B cell (primary cell): ENCODE measurements around the gene ERO1B. TPM values are rescaled to one million over a fixed set of nuclear protein-coding genes. Genes with fewer than 3 reads are reported as not detected.

Source experiments
- ATAC-seq: fragments of 200-7000 bp; cut with Tn5 transposase; one replicate; pipeline ENCODE4 v1.10.0; 2021; ENCODE audit warnings: low read depth, mild to moderate bottlenecking, moderate number of reproducible peaks, moderate library complexity
- CTCF ChIA-PET: fragments of 350-600 bp; sonication (Branson Sonifier 250); formaldehyde crosslinking; loops from one replicate; lab custom pipeline; 2021; ENCODE audit warnings: antibody characterized with exemption, inconsistent platforms; lab: Charles Lee
- POLR2A ChIA-PET: fragments of 350-600 bp; sonication (Branson Sonifier 250); formaldehyde crosslinking; loops from one replicate; lab custom pipeline; 2021; ENCODE audit warnings: antibody characterized with exemption; lab: Charles Lee
- DNase-seq: peaks from one replicate; pipeline ENCODE4 v3.0.0; 2013
- H2AFZ ChIP-seq: 2 replicates; pipeline ENCODE4 v1.6.1; 2012; ENCODE audit warnings: mild to moderate bottlenecking, low read depth, low read length; ENCODE audit not compliant: insufficient read depth, poor library complexity, severe bottlenecking
- H3K27ac ChIP-seq, 2 donors: 1 replicate in 1 of 2; 2 replicates in 1 of 2; pipeline ENCODE4 v1.5.1; 2012 to 2013; ENCODE audit warnings: low read length in 2 of 2, mild to moderate bottlenecking in 2 of 2, moderate library complexity in 1 of 2
- H3K27me3 ChIP-seq, 4 experiments: fragments of 200-600 bp in 1 of 4; sonication (generic) in 1 of 4; replicated peaks in 1 of 4; 1 replicate in 2 of 4; 2 replicates in 2 of 4; pipeline versions ENCODE4 v1.6.1 to v1.7.0; 2013 to 2016; ENCODE audit warnings: low read length in 3 of 4, mild to moderate bottlenecking in 2 of 4, mixed read lengths in 1 of 4, moderate library complexity in 1 of 4; ENCODE audit not compliant: insufficient read depth in 4 of 4, control insufficient read depth in 3 of 4; ENCODE audit errors: control extremely low read depth in 1 of 4
- H3K36me3 ChIP-seq, 2 experiments: replicated peaks in 1 of 2; 1 replicate in 1 of 2; 2 replicates in 1 of 2; pipeline versions ENCODE4 v1.6.1 to v1.7.1; 2013; ENCODE audit warnings: low read length in 1 of 2; ENCODE audit not compliant: insufficient read depth in 2 of 2, control insufficient read depth in 1 of 2; ENCODE audit errors: control extremely low read depth in 1 of 2, extremely low read depth in 1 of 2
- H3K4me1 ChIP-seq, 2 donors: fragments of 200-600 bp in 1 of 2; sonication (generic) in 1 of 2; 1 replicate in 1 of 2; 2 replicates in 1 of 2; pipeline versions ENCODE4 v1.5.1 to v1.6.1; 2013 to 2017; ENCODE audit warnings: low read length in 2 of 2; ENCODE audit not compliant: control insufficient read depth in 2 of 2, insufficient read depth in 2 of 2
- H3K4me2 ChIP-seq: replicated peaks from 2 replicates; pipeline ENCODE3; 2012; ENCODE audit warnings: mild to moderate bottlenecking, low read depth, low read length; ENCODE audit not compliant: poor library complexity, severe bottlenecking
- H3K4me3 ChIP-seq, 5 experiments: fragments of 200-600 bp in 1 of 5; sonication (generic) in 1 of 5; 1 replicate in 3 of 5; 2 replicates in 2 of 5; pipeline versions ENCODE4 v1.5.1 to v1.7.0; 2011 to 2016; ENCODE audit warnings: low read length in 4 of 5, mild to moderate bottlenecking in 4 of 5, low read depth in 2 of 5, control low read depth in 1 of 5, moderate library complexity in 1 of 5; ENCODE audit not compliant: insufficient read depth in 1 of 5; ENCODE audit errors: control extremely low read depth in 1 of 5, extremely low read depth in 1 of 5
- H3K79me2 ChIP-seq: fragments of 200-600 bp; sonication (generic); one replicate; pipeline ENCODE4 v1.6.0; 2016; ENCODE audit warnings: low read length; ENCODE audit not compliant: control insufficient read depth, insufficient read depth
- H3K9ac ChIP-seq: fragments of 200-600 bp; sonication (generic); 2 replicates; pipeline ENCODE4 v1.6.1; 2017; ENCODE audit warnings: mild to moderate bottlenecking, low read length, moderate library complexity
- H3K9me3 ChIP-seq, 3 donors: one replicate each; pipeline versions ENCODE4 v1.6.1 to v1.7.1; 2013; ENCODE audit warnings: low read length in 2 of 3; ENCODE audit not compliant: control insufficient read depth in 2 of 3, insufficient read depth in 1 of 3; ENCODE audit errors: control extremely low read depth in 1 of 3
- H4K20me1 ChIP-seq: 2 replicates; pipeline ENCODE4 v1.6.0; 2012; ENCODE audit warnings: mild to moderate bottlenecking, low read length; ENCODE audit not compliant: insufficient read depth, control insufficient read depth, poor library complexity, severe bottlenecking
- H3K27ac Mint-ChIP-seq: one replicate; pipeline ENCODE4 v1.8.0; 2021; ENCODE audit warnings: mixed read lengths
- H3K27me3 Mint-ChIP-seq: one replicate; pipeline ENCODE4 v1.8.0; 2021; ENCODE audit warnings: mixed read lengths
- H3K4me1 Mint-ChIP-seq: one replicate; pipeline ENCODE4 v1.8.0; 2021; ENCODE audit warnings: mixed read lengths
- H3K4me3 Mint-ChIP-seq: one replicate; pipeline ENCODE4 v1.8.0; 2021; ENCODE audit warnings: mixed read lengths
- H3K9me3 Mint-ChIP-seq: one replicate; pipeline ENCODE4 v1.8.0; 2022; ENCODE audit warnings: mixed read lengths; ENCODE audit not compliant: insufficient read depth
- EZH2 ChIP-seq: IDR thresholded peaks from 2 replicates; pipeline ENCODE4 v1.6.1; 2012; ENCODE audit warnings: borderline replicate concordance, low read depth, mild to moderate bottlenecking, moderate library complexity, low read length; ENCODE audit not compliant: insufficient read depth, poor library complexity, severe bottlenecking
- WGBS: methylation state at CpG from one replicate; pipeline ENCODE4 v1.1.5; 2013; ENCODE audit warnings: missing lambda C conversion rate; ENCODE audit not compliant: insufficient coverage; 5-methylcytosine and 5-hydroxymethylcytosine counted together
- intact Hi-C: fragments of 100-400 bp; cut with micrococcal nuclease; formaldehyde crosslinking; loops from one replicate; pipeline ENCODE4 v1.10.0; 2022
- polyA plus RNA-seq: library from polyadenylated mRNA; depleted of rRNA; stranded (reverse); fragments of >200 nt; gene quantifications from 2 replicates; pipeline ENCODE4 v1.2.3, GENCODE V29; 2012
- total RNA-seq, 2 donors: library from RNA; stranded (reverse); fragments of 120-200 nt in 1 of 2; gene quantifications; 1 replicate in 1 of 2; 2 replicates in 1 of 2; pipeline versions ENCODE4 v1.2.3 to v1.2.4, GENCODE V29; 2013 to 2022
- TF ChIP-seq, protein P1 (sequence below): fragments of 200-600 bp; IDR thresholded peaks from one replicate; pipeline ENCODE4 v1.8.0; 2022; ENCODE audit warnings: antibody characterized with exemption, mild to moderate bottlenecking

Gene ERO1B
- total and polyA plus RNA-seq, 2 donors (not counting 1 experiment from before 2014, with no cell fraction given): 5.1 to 25.6 TPM

DNA sequence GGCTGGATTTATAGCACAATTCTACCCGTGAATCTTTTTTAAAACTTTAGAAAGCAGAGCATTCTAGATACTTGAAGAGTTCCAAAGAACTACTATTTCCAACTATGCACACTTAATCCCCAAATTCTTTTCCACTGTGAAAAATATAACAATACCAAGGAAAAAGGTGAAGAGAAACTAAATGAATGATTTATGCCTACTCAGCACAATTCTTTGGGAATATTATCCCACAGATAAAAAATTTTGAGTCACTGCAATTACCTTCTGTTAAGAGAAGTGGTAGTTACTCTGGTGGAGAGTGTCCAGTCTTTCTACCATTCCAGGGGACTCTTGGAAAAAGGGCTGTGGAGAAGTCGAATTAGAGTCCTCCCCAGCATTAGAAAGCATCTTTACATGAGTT lies 39.2 kb downstream of the ERO1B start:
- Histone ChIP-seq H3K4me1 (no peaks in the 10 kb centered on the region), H3K4me3 (no peak overlapping the region), H4K20me1 (no peaks in the 10 kb centered on the region), H3K4me2 (no peak overlapping the region), H3K9me3 (no peaks in the 10 kb centered on the region), H2AFZ (no peak overlapping the region), H3K27ac (no peak overlapping the region), H3K36me3 (peaks cover 6 to 16% of the 10 kb centered on the region in 2 experiments), H3K9ac (no peak overlapping the region), H3K27me3 (no peaks in the 10 kb centered on the region), H3K79me2 (no peaks in the 10 kb centered on the region)
- DNase-seq: no peak
- H3K4me1 Mint-ChIP-seq: no peaks in the 10 kb centered on the region
- H3K27me3 Mint-ChIP-seq: no peaks in the 10 kb centered on the region
- ATAC-seq: no peak
- no peak overlapping the region for H3K27ac Mint-ChIP-seq
- ChIA-PET CTCF (no interaction called here), POLR2A (no interaction called here)
- no peak for TF ChIP-seq EZH2
- TF ChIP-seq, protein P1, sequence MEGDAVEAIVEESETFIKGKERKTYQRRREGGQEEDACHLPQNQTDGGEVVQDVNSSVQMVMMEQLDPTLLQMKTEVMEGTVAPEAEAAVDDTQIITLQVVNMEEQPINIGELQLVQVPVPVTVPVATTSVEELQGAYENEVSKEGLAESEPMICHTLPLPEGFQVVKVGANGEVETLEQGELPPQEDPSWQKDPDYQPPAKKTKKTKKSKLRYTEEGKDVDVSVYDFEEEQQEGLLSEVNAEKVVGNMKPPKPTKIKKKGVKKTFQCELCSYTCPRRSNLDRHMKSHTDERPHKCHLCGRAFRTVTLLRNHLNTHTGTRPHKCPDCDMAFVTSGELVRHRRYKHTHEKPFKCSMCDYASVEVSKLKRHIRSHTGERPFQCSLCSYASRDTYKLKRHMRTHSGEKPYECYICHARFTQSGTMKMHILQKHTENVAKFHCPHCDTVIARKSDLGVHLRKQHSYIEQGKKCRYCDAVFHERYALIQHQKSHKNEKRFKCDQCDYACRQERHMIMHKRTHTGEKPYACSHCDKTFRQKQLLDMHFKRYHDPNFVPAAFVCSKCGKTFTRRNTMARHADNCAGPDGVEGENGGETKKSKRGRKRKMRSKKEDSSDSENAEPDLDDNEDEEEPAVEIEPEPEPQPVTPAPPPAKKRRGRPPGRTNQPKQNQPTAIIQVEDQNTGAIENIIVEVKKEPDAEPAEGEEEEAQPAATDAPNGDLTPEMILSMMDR: no peak
- no peak overlapping the region for H3K4me3 Mint-ChIP-seq
- no CpG with 5 or more reads among the region's 2 CpGs for WGBS
- intact Hi-C loops: no loop called here
- H3K9me3 Mint-ChIP-seq: no peaks in the 10 kb centered on the region

DNA sequence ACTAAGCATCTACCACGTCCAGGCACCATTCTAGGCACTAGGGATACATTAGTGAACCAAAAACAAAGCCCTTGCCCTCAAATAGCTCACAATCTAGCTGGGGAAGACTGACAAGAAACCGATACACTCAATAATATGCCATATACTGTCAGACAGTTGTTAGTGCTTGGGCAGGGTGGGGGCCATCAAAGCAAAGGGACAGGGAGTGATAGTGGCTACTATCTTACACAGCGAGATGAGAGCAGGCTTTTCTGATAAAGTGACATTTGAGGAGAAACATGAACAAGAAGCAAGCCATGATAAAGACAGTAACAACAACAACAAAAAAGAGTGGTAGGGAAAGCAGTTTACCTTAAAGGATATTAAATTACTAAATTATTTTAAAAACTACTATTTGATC lies 41.1 kb downstream of the ERO1B start:
- no peak overlapping the region for H2AFZ ChIP-seq
- no peaks in the 10 kb centered on the region for H3K9me3 ChIP-seq
- ATAC-seq (no peak), DNase-seq (no peak)
- no peaks in the 10 kb centered on the region for H3K79me2 ChIP-seq
- Mint-ChIP-seq H3K27ac (no peak overlapping the region), H3K4me1 (no peaks in the 10 kb centered on the region), H3K4me3 (no peak overlapping the region), H3K9me3 (no peaks in the 10 kb centered on the region), H3K27me3 (no peaks in the 10 kb centered on the region)
- H3K4me3 ChIP-seq: no peak overlapping the region
- no peaks in the 10 kb centered on the region for H4K20me1 ChIP-seq
- TF ChIP-seq, protein P1: no peak
- no peak for TF ChIP-seq EZH2
- no peak overlapping the region for H3K9ac ChIP-seq
- no peak overlapping the region for H3K4me2 ChIP-seq
- CTCF ChIA-PET: interaction anchor here (1.4 kb wide), 1 partner anchor 137 kb away, joined by 4 read pairs; no protein-coding TSS in a partner anchor
- no peak overlapping the region for H3K27ac ChIP-seq
- H3K36me3 ChIP-seq: peaks cover 4 to 13% of the 10 kb centered on the region in 2 experiments
- POLR2A ChIA-PET: no interaction called here
- no peaks in the 10 kb centered on the region for H3K27me3 ChIP-seq
- intact Hi-C loops: no loop called here
- WGBS: 100% methylated on average over 1 of the region's 3 CpGs
- no peaks in the 10 kb centered on the region for H3K4me1 ChIP-seq
